ENCODE data around the gene NT5C.

The NT5C gene

DNA sequence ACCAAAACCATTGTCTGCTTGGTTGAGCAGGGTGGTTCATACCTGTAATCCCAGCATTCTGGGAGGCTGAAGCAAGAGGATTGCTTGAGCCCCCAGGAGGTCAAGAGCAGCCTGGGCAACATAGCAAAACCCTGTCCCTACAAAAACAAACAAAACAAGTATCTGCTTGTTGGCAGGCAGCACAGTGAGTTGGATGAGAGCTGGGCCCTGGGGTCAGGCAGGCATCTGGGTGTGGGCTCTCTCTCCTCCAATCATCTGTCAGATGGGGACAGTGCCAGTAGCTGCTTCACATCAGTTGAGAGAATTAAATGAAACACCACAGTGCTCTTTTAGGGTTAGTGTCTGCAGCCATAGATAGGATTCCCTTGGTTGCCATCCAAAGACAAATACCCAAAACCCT is 16.0 kb downstream of the NT5C start:
- DNase-seq, result no peak

DNA sequence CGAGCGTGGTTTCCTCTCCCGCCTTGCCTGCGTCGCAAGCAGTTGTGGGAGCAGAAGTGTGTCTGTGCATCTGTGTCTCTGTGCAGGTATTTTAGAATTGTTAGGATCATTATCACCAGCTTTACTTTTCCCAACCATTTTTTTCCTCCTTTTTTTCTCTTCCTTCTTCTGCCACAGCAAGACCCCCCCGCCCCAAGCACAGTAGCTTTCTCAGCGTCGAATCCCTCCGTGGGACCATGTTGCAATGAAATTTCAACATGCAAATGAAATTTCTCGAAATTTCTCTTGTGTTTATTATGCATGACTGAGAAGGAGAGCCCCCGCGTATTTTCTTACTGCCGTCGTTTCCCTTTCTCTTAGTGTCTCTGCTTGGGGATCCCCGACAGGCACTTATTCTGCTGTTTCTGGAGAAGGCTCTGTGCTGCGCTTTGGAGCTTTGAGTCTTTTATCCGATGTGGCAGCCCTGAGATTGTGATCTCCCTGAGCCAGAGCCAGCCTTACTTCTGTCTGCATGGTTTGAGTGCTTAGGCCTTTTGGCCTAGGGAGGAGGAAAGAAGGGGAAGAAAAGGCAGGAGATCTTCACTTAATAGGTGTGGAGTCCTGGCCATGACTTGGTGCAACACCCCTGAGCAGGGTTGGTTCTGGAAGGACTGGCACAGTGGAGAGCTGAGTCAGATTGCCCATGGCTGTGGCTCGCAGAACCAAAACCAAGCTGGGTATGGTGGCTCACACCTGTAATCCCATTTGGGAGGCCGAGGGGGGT is 16.8 kb downstream of the NT5C start:
- DNase-seq, result no peak

DNA sequence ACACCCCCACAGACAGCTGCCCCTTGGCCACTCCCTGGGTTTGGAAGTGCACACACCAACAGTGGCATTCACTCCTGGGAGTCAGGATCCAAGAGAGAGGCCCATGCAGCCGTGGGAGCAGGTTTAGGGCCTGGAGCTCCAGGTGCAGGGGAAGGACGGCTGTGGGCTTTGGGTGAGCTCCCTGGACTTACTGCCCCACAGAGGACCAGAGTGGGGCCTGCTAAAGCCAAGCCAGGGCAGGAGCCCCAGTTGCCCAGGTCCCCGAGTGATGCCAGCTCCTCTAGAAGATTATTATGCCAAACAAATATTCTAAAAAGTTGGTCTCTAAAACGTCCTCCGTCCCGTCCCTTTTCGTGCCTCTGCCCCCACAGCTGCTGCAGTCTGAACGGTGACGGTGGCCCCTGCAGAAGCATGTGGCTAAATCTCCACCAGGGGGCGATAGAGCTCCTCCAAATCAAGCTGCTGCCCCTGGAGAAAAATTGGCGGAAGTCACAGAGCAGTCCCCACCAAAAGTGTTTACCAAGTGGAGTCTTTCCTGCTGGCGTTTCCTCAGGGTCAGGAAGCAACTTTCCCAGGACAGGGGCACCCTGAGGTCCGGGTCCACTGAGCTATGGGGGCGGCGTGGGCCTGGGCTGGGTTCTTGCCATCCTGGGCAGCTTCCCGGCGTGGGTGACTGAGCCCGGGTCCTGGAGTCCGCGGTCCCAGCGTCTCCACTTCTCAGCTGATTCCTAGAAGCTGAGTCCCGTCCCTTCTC is 17.6 kb downstream of the NT5C start:
- peak; percentile 85 for DNase-seq

DNA sequence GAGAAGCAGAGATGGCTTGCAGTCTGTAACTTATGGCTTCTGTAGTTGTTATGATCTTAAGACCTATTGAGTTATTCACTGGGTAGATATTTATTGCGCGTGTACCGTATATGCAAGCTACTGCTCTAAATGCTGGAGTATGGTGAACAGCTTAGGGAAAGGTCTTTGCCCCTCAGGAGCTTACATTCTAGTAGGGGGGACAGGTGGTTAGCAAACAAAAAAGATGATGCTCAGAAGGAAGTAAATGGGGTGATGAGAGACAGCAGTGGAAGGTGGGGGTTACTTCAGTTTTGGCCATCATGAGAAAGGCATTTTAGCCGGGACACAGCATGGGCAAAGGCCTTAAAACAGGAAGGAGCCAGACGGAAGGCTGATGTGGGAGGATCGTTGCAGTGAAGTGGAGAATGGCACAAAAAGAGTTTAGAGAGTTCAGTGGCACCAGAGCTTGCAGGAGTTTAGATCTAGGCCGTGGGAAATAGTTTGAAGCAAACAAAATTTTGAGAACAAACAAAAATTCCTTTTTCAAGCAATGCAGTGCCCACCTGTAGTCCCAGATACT is 19.7 kb downstream of the NT5C start:
- no peak for DNase-seq

DNA sequence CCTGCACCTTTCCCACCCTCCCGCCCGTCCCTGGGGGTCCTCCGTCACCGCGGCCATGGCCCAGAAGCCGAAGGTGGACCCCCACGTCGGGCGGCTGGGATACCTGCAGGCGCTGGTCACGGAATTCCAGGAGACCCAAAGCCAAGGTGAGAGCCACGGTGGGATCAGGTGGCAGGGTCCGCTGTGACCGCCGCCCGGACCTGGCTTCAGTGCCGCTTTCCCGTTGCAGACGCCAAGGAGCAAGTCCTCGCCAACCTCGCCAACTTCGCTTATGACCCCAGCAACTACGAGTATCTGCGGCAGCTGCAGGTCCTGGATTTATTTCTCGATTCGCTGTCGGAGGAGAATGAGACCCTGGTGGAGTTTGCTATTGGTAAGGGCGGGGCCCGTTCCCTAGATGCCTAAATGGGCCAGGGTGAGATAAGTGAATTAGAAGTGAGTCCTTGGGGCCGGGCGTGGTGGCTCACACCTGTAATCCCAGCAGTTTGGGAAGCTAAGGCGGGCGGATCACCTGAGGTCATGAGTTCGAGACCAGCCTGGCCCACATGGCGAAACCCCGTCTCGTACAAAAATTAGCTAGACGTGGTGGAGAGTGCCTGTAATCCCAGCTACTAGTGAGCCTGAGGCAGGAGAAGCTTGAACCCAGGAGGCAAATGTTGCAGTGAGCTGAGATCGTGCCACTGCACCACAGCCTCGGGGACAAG is 21.2 kb downstream of the NT5C start:
- no peak for DNase-seq

DNA sequence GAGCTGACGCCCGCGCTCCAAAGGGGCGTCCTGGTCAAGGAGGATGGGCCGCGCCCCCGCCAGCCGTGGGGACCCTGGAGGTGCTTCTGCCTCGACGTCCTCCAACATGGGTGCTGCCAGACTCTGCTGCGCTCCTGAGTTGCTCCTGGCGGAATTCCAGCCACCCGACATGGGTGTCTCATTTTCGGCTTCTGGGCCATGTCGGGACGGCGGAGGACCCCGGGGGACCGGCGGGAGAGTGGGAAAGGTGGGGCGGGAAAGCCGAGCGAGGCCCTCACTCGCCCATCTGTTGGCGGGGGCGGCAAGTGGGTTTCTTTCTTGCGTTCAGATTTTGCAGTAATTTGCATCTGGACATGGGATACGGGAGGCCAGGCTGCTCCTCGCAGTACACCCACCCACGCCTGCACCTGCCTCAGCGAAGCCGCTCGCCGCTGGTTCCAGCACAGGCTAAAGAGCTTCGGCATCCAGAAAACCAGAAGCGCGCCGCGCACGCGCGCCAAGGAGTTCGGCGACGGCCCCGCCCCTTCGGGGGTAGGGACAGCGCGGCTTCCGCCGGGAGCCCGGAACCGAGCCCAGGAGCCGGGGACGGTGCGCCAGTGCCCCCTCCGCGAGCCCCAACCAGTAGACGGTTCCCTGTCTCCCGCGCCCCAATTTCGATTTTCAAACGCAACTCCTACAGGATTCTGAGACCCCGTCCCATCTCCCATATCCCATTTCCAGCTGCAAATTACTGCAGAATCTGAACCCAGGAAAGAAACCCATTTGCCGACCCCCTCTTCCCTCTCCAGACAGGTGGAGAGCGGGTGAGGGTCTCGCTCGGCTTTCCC is 21.9 kb downstream of the NT5C start, which contains the start of gene ARMC7:
Gene ARMC7 (plus strand): TSS at position 563 of the 827 bp plus-strand sequence. CDS start 320 bp downstream, outside the sequence.
- DNase-seq, result peak; percentile 82

DNA sequence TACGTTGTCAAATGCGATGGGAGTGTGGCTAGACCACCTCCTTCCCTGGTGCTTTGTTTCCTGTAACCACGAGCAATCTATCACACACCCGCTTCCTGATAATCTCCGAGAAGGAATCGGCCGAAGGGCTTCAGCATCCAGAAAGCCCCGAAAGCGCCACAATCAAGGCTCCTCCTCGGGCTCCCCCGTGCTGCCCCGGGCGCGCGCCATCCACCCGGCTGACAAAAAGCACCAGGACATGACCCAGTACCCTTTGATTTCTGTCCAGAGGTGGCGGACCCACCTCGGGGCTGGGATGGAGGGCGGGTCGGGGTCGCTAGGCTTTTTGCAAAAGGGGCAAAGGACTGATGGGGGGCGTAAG is 22.5 kb downstream of the NT5C start:
- DNase-seq, result no peak

DNA sequence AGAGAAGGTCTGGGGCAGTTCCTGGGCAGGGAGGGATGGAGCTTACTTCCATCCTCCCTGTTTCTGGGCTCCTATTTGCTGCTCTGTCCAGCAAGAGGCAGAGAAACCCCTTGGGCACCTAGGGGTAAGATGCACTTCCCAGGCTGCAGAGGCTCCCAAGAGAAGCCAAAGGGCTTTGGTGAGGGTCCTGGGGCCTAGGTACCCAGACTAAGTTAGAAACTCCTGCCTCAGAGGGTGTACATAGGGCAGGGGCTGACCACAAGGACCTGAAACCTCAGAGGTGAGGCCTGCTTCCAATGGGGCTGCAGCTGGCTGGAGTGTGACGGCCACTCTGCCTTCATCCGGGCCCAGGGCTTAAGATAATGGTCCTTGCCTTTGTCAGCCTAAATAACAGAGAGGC is 23.3 kb downstream of the NT5C start:
- DNase-seq, result no peak

DNA sequence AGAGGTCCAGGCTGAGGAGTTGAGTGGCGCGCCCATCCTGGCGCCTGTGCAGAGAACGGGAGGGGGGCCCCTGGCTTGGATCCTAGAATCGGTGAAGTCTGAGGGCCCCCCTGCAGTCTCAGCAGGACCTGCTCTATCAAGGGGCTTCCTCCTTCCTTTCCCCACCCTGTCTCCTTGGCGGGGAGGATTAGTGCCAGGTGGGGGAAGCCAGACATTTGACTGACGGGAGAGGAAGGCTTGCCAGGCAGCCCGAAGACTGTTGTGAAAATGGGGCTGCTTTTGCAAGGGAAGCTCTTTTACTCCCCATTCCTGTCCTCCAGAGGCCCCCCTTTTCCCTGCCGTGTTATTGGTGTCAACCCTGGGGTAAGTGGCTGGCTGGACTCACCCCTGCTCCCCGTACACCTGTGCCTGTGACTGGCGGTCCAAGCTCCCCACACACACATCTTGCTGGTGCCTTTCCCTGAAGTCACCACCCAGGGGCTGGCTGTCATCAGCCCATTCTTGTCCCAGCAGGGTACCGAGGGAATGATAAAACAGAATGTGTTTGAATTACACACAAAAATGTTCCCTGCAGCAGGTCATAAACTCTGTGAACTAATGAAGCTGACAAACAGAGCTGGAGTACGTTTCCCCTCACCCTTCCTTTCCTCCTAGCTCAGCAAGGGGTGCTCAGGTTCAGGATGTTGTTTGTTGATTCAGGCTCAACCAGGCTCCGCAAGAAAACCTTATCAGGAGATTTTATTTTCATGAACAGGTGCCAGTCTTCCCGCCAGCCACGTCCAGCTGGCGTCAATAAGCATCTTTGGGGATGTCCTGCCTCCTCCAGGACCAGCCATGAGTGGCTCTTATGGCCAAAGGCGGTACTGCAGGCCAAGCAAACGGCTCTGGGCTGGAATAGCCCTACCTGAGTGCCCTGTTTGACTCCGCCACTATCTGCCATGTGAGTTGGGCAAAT is 26.1 kb downstream of the NT5C start:
- DNase-seq, result peak; percentile 33

DNA sequence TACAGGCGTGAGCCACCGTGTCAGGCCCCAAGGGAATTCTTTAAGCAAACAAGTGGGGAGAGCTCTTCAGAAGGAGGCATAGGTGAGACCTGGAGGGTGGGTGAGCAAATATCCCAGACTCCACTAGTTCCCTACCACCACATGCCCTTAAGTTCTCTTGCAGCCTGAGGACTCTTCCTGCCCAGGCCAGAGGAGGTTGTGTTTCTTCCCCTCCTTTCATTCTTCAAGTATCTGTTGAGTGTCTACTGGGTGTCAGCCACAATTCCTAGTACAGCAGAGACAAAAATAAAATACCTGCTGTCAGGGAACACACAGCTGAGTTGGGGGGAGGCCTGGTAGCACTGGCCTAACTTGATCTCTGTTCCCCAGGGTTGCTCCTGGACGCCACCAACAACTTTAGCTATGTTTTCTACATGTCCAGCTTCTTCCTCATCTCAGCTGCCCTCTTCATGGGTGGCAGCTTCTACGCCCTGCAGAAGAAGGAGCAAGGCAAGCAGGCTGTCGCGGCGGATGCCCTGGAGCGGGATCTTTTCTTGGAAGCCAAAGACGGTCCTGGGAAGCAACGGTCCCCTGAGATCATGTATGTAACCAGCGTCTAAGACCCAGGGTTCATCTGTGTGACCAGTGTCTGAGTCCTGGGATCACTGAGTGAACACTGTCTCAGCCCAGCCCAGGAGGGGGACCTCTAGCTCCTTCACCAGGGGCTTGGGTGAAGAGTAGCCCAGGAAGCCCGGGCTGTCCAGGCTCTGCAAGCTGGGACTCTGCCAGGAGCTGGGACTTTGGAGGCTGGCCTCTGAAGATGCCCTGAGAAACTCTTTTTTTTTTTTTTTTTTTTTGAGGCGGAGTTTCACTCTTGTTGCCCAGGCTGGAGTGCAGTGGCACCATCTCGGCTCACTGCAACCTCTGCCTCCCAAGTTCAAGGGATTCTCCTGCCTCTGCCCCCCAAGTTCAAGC is 27.7 kb downstream of the NT5C start:
- DNase-seq, result no peak

DNA sequence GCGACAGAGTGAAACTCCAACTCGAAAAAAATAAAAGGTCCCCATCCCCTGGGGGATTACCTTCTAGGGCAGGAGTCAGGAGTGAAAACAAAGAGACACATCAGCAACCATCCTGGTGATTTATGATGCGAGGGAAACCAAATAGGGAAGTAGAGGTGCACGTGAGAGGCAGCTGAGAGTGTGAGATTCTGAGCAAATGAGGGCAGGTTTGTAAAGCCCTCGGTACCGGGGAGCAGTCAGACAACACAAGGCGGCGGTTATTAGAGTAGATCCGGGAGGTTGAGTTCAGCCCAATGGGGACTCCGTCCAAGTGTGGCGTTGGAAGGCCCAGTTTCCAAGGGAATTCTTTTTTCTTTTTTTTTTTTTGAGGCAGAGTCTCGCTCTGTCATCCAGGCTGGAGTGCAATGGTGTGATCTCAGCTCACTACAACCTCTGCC is 29.1 kb downstream of the NT5C start:
- DNase-seq, result no peak

DNA sequence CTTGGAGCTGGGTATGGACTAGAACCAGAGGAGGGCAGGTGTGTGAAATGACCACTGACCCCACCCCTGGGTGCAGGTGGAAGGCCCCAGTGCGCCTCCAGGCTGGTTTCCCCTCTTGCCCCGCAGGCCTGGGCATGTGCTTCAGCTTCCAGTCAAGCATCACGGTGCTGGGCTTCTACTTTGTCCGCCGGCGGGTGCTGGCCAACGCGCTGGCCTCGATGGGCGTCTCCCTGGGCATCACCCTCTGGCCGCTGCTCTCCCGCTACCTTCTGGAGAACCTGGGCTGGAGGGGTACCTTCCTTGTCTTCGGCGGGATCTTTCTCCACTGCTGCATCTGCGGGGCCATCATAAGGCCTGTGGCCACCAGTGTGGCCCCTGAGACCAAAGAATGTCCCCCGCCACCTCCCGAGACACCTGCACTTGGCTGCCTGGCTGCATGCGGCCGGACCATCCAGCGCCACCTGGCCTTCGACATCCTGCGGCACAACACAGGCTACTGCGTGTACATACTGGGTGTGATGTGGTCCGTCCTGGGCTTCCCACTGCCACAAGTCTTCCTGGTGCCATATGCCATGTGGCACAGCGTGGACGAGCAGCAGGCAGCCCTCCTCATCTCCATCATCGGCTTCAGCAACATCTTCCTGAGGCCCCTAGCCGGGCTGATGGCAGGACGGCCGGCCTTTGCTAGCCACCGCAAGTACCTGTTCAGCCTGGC is 31.5 kb downstream of the NT5C start:
- no peak for DNase-seq

DNA sequence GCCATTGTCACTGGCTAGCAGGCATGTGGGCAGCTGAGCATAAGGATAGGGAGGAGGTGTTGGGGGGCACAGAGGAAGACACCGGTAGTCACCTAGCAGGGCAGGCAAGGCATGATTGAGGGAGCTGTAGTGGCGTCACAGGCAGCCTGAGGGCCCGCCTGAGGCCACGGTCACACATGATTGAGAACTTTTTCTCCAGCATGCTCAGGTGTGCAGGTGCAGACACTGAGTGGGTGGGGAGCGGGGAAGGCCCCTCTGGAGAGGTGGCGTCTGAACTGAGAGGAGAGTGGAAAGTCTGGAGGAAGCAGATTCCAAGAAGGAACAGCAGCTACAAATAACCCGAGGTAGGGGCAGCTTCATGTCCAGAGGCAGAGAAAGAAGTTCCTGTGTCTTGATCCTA is 32.7 kb downstream of the NT5C start:
- DNase-seq, result no peak

DNA sequence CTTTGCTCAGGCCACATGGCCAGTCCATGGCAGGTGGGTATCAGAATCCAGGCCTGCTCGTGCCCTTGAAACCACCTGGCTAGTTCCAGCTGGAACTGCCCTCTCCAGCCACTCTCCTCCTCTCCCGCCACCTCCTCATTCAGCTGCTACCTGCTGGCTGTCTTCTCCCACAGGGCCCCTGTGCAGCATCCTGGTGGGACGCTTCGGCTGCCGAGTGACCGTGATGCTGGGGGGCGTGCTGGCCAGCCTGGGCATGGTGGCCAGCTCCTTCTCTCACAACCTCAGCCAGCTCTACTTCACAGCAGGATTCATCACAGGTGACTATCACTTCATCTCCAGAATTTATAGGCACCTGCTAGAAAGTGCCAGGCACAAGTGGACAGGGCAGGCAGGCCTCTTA is 33.7 kb downstream of the NT5C start:
- DNase-seq, result no peak

DNA sequence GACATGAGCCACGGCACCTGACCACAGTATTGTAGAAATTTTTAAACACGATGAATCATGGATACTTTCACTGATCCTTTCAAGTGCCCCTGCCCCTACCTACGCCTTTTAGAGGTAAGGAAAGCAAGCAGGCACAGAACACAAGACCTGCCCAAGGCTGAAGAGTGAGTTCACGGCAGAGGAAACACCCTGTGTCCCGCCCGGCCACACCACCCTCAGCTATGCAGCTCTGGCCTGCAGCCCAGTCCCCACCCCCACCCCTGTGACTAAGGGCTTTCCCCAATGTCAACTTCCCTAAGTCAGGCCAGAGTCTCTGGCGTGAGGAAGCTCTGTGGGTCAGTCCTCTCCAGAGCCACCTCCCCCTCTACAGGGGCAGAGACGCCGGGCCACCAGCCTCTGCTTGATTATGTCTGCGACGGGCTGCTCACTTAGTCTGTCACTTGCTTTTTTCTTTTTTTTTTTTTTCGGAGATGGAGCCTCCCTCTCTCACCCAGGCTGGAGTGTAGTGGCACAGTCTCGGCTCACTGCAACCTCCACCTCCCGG is 35.4 kb downstream of the NT5C start:
- DNase-seq, result peak; percentile 72

DNA sequence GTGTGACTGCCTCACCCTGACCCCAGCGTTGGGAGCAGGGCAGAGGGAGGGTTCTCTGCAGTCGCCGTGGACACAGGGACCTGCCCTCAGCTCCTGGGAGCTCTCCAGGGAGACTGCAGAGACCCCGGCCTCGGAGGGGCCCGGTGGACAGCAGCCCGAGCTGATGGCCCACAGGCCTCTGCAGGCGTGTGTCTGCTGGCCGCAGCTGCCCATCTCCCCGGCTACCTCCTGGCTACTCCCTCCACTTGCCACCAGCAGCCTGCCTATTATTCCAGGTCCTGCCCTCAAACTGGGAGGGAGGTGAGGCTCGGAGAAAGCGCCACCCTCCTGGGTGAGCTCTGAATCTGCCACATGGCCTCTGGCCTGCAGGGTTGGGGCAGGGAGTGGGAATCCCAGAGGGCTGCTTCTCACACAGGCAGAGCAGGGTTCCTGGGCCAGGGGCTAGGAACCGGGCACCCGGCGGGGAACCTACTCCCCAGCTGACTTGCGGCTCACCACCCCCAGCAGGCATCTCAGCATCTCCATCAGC is 36.6 kb downstream of the NT5C start:
- no peak for DNase-seq

DNA sequence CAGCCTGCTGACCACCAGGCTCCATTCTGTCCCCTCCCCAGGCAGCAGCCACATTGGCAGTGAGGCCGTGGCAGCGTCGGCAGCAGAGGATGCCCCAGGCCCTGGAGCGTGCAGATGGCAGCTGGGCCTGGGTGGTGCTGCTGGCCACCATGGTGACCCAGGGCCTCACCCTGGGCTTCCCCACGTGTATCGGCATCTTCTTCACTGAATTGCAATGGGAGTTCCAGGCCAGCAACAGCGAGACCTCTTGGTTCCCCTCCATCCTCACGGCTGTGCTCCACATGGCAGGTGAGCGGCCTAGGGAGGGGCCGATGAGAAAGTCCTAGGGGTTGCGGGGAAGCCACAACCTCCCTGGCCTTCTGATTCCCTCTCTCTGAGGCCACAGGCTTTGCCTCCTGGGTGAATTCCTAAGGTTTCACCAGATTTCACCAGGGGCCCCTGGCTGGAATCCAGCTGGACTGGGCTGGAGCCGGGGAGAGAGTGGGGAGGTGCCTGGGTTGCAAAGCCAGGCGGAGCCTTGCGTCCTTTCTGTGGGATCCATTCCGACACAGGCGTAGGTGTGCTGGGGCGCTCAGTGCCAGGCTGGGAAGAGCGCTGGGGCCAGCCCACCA is 37.9 kb downstream of the NT5C start:
- DNase-seq, result peak; percentile 46

DNA sequence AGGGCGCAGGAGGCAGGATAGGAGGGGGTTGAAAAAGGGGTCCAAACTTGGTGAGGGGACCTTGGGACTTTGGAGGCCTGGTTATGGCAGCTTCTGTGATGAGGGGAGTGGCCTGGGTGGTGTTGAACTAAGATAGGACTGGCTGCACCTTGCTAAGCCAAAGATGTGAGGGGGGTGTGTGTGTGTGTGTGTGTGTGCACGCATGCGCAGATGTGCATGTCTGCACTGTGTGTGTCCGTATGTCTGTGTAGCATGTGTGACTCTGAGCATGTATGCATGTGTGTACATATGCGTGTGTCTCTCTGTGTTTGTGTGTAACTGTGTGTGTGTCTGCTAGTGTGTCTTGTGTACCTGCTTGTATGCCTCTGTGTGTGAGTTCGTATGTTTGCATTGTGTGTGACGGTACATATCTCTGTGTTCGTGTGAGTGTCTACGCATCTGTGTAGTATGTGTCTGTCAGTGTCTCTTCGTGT is 39.7 kb downstream of the NT5C start:
- no peak for DNase-seq

Data from fibroblast of skin of scalp (primary cell).